GM10847 (cell line): ENCODE results near the gene SPTBN4.

Experiments
- POLR2A ChIP-seq: IDR thresholded peaks from 2 replicates; pipeline ENCODE4 v1.6.1; 2011; ENCODE audit not compliant: insufficient read length; ENCODE audit errors: extremely low read depth

Gene SPTBN4

DNA sequence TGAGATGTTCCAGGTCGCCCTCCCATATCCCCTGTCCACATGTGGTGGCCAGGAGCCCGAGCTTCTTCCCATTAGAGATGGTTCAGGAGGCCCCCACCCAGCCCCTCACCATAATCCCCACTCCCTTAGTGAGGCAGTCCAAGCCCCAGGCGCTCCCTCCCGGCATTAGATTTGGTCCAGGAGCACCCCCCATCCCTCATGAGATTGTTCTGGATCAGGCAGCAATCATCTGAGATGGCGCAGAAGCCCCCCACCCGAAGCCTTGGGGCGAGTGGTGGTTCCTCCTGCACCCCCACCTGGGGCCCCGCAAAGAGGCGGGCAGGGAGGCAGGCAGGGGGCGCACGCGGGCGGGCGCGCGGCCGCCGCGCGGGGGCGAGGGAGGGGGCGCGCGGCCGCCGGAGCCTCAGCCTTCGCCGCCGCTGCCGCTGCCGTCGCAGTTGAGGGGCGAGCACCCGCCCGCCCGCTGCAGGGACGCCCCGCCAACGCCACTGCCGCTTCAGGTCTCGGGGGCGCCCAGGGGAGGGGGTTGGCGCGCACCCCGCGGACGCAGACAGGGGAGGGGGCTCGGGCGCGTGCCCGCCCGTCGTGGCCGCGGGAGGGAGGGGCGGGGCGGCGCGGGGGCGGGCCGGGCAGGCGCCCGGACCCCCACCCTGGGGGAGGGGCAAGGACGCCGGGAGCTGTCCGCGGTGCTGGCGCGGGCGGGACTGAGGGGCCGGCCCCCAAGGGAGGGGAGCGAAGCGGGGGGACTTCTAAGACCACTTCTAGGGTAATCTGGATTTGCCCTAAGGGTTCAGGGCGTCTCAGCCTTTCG, 63.5 kb downstream of the SPTBN4 start:
- TF ChIP-seq POLR2A, result no peak

GRCh38 chr19:40533508-40533907, 66.7 kb downstream of the SPTBN4 start:
- no peak for TF ChIP-seq POLR2A

GRCh38 chr19:40534148-40534547, 67.3 kb downstream of the SPTBN4 start:
- no peak for TF ChIP-seq POLR2A

DNA sequence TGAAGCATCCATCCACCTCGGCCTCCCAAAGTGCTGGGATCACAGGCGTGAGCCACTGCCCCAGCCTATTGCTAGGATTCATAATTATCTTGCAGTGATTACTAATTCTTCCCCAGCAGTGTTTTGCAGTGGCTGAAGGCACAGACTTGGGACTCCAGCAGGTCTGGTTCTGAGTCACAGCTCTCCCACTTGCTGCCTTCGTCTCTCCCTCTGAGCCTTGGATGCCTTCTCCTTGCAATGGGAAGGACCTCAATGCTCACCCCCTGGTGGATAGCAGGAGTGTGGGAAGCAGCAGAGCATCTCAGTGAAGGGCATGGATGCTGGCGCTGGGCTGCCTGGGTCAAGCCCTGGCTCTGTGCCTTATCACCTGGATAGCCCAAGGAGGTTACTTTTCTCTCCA, 72.3 kb downstream of the SPTBN4 start:
- TF ChIP-seq POLR2A, result no peak

DNA sequence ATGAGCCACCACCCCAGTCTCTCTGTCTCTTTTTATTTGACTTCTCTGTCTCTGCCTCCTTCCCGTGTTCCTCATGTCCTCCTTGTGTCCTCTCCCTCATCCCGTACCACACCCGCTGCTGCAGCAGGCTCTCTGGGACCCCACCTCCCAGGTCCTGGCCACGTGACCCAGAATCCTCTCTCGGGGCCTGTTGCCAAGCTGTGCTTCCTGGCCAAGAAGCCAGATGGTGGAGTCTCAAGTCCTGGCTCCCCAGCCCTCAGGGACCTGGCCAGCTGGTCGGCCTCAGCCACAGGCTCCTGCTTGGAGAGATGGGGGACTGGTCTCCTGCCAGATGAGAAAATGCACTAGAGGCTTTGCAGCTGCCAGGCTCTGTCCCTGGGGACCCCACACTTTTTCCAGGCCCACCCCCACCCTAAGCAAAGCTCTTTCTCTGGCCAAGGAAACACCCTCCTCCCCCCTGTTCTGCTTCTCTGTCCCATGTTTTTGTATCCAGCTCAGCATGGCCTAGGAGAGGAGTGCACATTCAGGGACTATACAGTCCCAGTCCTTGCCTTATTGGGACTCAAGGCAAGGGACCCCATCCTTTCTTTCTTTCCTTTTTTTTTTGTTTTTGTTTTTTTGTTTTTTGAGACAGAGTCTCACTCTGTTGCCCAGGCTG, 75.5 kb downstream of the SPTBN4 start:
- TF ChIP-seq POLR2A, result no peak

- no peak for TF ChIP-seq POLR2A
Measured at GRCh38 chr19:40543029-40543597, 76.3 kb downstream of the SPTBN4 start.

GRCh38 chr19:40547836-40548235, 81.0 kb downstream of the SPTBN4 start:
- TF ChIP-seq POLR2A, result no peak

DNA sequence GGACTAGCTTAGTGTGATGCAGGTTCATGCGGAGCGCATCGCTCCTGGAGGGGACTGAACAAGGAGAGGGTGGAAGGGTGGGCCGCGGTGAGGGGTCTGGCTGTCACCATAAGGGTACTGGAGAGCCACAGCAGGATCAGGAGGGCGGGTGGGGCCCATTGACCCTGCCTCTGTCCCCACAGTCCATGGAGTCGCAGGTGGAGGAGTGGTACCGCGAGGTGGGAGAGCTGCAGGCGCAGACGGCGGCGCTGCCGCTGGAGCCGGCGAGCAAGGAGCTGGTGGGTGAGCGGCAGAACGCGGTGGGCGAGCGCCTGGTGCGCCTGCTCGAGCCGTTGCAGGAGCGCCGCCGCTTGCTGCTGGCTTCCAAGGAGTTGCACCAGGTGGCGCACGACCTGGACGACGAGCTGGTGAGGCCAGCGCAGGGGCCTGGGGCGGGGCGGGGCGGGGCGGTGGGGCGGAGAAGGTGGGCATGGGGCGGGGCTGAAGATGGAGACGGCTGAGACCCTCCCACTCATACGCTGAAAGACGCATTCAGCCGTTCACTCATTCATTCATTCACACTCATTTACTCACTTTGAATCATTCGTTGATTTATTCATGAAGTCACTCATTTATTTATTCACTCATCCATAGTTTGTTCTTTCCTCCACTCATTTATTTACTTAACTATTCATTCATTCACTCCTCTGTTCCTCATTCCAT, 82.4 kb downstream of the SPTBN4 start:
- no peak for TF ChIP-seq POLR2A

DNA sequence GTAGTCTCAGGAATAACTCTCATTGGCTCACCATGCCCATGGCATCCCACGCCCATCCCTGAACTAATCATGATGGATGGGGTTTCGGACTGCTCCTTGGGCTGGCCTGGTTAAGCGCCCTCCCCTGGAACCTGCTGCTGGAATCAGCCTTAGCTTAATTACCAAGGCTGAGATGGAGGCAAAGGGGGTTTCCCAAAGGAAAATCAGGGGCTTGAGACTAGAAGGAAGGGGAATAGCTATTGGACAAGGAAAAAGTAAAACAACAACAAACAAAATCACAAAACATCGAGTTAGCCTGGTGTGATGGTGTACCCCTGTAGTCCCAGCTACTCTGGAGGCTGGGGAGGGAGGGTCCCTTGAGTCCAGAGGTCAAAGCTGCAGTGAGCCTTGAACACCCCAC, 84.2 kb downstream of the SPTBN4 start:
- no peak for TF ChIP-seq POLR2A

- no peak for TF ChIP-seq POLR2A
Measured at GRCh38 chr19:40552848-40553247, 86.0 kb downstream of the SPTBN4 start.

DNA sequence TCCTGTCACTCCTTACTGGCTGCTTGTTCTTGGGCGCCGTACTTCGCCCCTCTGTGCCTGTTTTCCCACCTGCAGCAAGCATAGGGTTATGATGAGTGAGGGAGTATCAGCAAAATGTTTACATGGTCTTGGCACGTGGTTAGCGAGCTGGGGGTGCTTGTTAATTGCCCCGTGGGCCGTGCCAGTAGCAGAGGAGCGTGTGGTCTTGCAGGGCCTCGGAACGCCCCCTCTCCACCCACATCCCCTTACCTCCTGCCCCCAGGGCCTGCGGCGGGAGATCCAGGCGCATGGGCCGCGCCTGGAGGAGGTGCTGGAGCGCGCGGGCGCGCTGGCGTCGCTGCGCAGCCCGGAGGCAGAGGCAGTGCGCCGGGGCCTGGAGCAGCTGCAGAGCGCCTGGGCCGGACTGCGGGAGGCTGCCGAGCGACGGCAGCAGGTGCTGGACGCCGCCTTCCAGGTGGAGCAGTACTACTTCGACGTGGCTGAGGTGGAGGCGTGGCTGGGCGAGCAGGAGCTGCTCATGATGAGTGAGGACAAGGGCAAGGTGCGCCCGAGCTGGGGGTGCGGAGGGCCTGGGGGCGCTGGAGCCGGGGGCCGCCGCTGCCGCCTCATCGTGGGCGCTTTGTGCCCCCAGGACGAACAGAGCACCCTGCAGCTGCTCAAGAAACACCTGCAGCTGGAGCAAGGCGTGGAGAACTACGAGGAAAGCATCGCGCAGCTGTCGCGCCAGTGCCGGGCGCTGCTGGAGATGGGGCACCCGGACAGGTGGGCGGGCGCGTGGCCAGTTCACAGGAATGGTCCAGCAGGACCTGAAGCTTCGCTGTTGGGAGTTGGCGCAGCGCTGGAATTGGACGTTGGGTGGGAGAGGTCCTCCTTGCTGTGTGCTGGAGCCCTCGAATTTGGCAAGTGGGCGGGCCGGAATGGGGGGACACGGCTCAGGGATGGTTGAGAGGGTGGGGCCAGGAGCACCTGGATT, 87.4 kb downstream of the SPTBN4 start:
- no peak for TF ChIP-seq POLR2A

- TF ChIP-seq POLR2A, result no peak
Measured at GRCh38 chr19:40555978-40556689, 89.3 kb downstream of the SPTBN4 start.

DNA sequence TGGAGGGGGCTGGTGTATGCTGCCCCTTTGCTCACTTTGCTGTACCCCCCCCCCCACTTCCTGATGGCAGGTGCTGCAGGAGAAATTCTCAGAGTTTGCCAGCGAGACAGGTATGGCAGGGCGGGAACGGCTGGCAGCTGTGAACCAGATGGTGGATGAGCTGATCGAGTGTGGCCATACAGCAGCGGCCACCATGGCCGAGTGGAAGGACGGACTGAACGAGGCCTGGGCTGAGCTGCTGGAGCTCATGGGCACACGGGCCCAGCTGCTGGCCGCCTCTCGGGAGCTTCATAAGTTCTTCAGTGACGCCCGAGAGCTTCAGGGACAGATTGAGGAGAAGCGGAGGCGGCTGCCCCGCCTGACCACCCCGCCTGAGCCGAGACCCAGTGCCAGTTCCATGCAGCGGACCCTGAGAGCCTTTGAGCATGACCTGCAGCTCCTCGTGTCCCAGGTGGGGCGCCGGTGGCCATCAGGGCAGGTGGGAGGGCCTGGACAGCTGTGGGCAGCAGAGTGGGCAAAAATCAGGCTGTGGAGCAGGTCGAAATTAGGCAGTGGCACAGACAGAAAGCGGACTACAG, 90.2 kb downstream of the SPTBN4 start:
- TF ChIP-seq POLR2A, result no peak

- TF ChIP-seq POLR2A, result no peak
Measured at GRCh38 chr19:40559394-40559793, 92.6 kb downstream of the SPTBN4 start.

GRCh38 chr19:40560092-40560507, 93.3 kb downstream of the SPTBN4 start:
- no peak for TF ChIP-seq POLR2A
